Neural cell (in vitro differentiated cells): ENCODE data around the gene TGFBR2. TPM values are rescaled to one million over a fixed set of nuclear protein-coding genes. Genes with fewer than 3 reads are reported as not detected.

Experiments
- H2AFZ ChIP-seq: fragments of 200-600, 300-800 bp; sonication (generic), shearing (Covaris generic); 2 replicates; pipeline ENCODE4 v1.6.0; 2014; ENCODE audit warnings: low read depth, mild to moderate bottlenecking, antibody characterized with exemption, low read length, moderate library complexity
- H3F3A ChIP-seq: fragments of 200-600 bp; shearing (Covaris generic); 2 replicates; pipeline ENCODE4 v1.6.1; 2016; ENCODE audit warnings: mild to moderate bottlenecking, moderate library complexity, mixed read lengths, antibody characterized with exemption, low read length; ENCODE audit not compliant: insufficient read depth, poor library complexity, severe bottlenecking
- H3K27ac ChIP-seq: fragments of 200-600, 300-800 bp; sonication (generic), shearing (Covaris generic); 2 replicates; pipeline ENCODE4 v1.5.1; 2014; ENCODE audit warnings: mild to moderate bottlenecking, low read length, moderate library complexity
- H3K27me3 ChIP-seq: fragments of 300-800, 200-600 bp; sonication (generic), shearing (Covaris generic); 2 replicates; pipeline ENCODE4 v1.6.0; 2014; ENCODE audit warnings: mild to moderate bottlenecking, low read depth, low read length, moderate library complexity; ENCODE audit not compliant: insufficient read depth
- H3K36me3 ChIP-seq: fragments of 300-800, 200-600 bp; sonication (generic), shearing (Covaris generic); 2 replicates; pipeline ENCODE4 v1.5.1; 2014; ENCODE audit warnings: mild to moderate bottlenecking, antibody characterized with exemption, low read length, moderate library complexity; ENCODE audit not compliant: insufficient read depth
- H3K4me2 ChIP-seq: fragments of 300-800, 200-600 bp; sonication (generic), shearing (Covaris generic); 2 replicates; pipeline ENCODE4 v1.6.0; 2014; ENCODE audit warnings: mild to moderate bottlenecking, low read length
- H3K4me3 ChIP-seq: fragments of 300-800, 200-600 bp; sonication (generic), shearing (Covaris generic); 2 replicates; pipeline ENCODE4 v1.5.1; 2014; ENCODE audit warnings: mild to moderate bottlenecking, low read length, moderate library complexity
- H3K79me2 ChIP-seq: fragments of 200-600 bp; shearing (Covaris generic); replicated peaks from 2 replicates; pipeline ENCODE4 v1.6.0; 2014; ENCODE audit warnings: mild to moderate bottlenecking, low read length, moderate library complexity; ENCODE audit not compliant: insufficient read depth
- H3K9ac ChIP-seq: fragments of 300-800, 200-600 bp; sonication (generic), shearing (Covaris generic); 2 replicates; pipeline ENCODE4 v1.6.1; 2016; ENCODE audit warnings: mild to moderate bottlenecking, low read length, mixed read lengths
- H3K9me2 ChIP-seq: fragments of 200-600 bp; shearing (Covaris generic); 2 replicates; pipeline ENCODE4 v1.6.1; 2016; ENCODE audit warnings: mild to moderate bottlenecking, low read length, mixed read lengths; ENCODE audit not compliant: insufficient read depth
- H3K9me3 ChIP-seq: fragments of 200-600, 300-800 bp; sonication (generic), shearing (Covaris generic); 2 replicates; pipeline ENCODE4 v1.6.1; 2016; ENCODE audit warnings: mild to moderate bottlenecking, mixed run types, low read length, moderate library complexity, mixed read lengths
- H4K20me1 ChIP-seq: fragments of 200-600 bp; shearing (Covaris generic); 2 replicates; pipeline ENCODE4 v1.6.1; 2016; ENCODE audit warnings: mild to moderate bottlenecking, mixed run types; ENCODE audit not compliant: insufficient read depth
- CTCF ChIP-seq: fragments of 450-650 bp; IDR thresholded peaks from 2 replicates; pipeline ENCODE4 v1.5.1; 2014; ENCODE audit warnings: antibody characterized with exemption, mild to moderate bottlenecking, moderate library complexity; ENCODE audit not compliant: poor library complexity, severe bottlenecking
- EP300 ChIP-seq: fragments of 450-650 bp; conservative IDR thresholded peaks from 2 replicates; pipeline ENCODE4 v1.6.1; 2014; ENCODE audit warnings: antibody characterized with exemption, mild to moderate bottlenecking, moderate library complexity; ENCODE audit not compliant: poor library complexity, severe bottlenecking
- EZH2 ChIP-seq: fragments of 200-600, 300-800 bp; shearing (Covaris generic), sonication (generic); IDR thresholded peaks from 2 replicates; pipeline ENCODE4 v1.6.1; 2014; ENCODE audit warnings: antibody characterized with exemption, low read length, borderline replicate concordance, mild to moderate bottlenecking; ENCODE audit not compliant: insufficient read depth, poor library complexity, severe bottlenecking
- MXI1 ChIP-seq: fragments of 450-650 bp; conservative IDR thresholded peaks from 2 replicates; pipeline ENCODE4 v1.6.1; 2014; ENCODE audit warnings: antibody characterized with exemption, mild to moderate bottlenecking; ENCODE audit not compliant: poor library complexity, severe bottlenecking
- POLR2AphosphoS5 ChIP-seq: IDR thresholded peaks from 2 replicates; pipeline ENCODE4 v1.6.1; 2012
- RAD21 ChIP-seq: fragments of 450-650 bp; conservative IDR thresholded peaks from 2 replicates; pipeline ENCODE4 v1.6.1; 2014; ENCODE audit warnings: antibody characterized with exemption, mild to moderate bottlenecking, moderate library complexity
- SMC3 ChIP-seq: fragments of 450-650 bp; conservative IDR thresholded peaks from 2 replicates; pipeline ENCODE4 v1.6.1; 2014; ENCODE audit warnings: antibody characterized with exemption, mild to moderate bottlenecking, moderate library complexity; ENCODE audit not compliant: poor library complexity
- TAF1 ChIP-seq: IDR thresholded peaks from 2 replicates; pipeline ENCODE4 v1.6.1; 2012; ENCODE audit warnings: low read depth
- polyA plus RNA-seq: library from polyadenylated mRNA; depleted of rRNA; stranded (reverse); fragments of >200 nt; gene quantifications from 2 replicates; pipeline ENCODE4 v1.2.3, GENCODE V29; 2014
- TF ChIP-seq, protein P1 (sequence below): IDR thresholded peaks from 2 replicates; pipeline ENCODE4 v1.6.1; 2012; ENCODE audit warnings: borderline replicate concordance

Gene TGFBR2
- polyA plus RNA-seq, 1 donor from 2014 or later: not detected

DNA sequence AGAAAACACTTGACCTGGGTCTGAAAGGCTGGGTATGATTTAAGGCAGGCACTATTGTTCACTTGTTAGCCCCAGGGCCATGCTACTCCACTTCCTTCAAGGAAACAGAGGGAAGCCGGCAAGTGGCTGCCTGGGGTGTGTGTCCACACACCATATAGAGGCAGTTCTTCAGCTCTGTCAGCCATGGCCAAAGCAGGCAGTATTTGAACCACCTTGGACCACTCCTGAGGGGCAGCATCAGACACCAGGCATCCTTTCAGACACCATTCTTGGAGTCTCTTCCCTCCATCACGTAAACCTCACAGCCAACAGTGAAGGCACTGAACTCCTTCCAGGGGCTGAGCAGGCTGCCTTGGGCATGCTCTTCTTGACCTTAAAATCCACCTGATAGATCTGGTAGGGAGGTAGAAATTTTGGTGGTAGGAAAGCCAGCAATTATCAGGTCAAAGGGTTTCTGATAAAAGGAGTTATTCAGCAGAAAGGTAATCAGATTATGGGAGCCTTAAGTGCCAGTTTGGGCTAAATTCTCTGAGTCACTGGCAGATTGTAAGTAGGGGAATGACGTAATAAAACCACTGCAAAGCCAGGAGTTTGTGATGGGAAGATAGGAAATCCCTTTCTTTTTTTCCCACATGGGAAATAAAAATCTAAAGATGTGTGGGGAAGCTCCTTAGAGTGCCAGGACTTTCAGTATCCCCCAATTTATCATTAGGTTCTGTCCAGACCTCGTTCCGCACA lies 20.2 kb downstream of the TGFBR2 start:
- Histone ChIP-seq H2AFZ (no peak overlapping the region), H3K27me3 (no peaks in the 10 kb centered on the region), H3K9ac (no peak overlapping the region), H3K9me2 (no peaks in the 10 kb centered on the region), H3K4me3 (no peak overlapping the region), H3K9me3 (no peaks in the 10 kb centered on the region), H3K27ac (no peak overlapping the region), H3K36me3 (no peaks in the 10 kb centered on the region), H3K4me2 (no peak overlapping the region), H3K79me2 (no peaks in the 10 kb centered on the region), H4K20me1 (no peaks in the 10 kb centered on the region), H3F3A (no peaks in the 10 kb centered on the region)
- TF ChIP-seq, protein P1, sequence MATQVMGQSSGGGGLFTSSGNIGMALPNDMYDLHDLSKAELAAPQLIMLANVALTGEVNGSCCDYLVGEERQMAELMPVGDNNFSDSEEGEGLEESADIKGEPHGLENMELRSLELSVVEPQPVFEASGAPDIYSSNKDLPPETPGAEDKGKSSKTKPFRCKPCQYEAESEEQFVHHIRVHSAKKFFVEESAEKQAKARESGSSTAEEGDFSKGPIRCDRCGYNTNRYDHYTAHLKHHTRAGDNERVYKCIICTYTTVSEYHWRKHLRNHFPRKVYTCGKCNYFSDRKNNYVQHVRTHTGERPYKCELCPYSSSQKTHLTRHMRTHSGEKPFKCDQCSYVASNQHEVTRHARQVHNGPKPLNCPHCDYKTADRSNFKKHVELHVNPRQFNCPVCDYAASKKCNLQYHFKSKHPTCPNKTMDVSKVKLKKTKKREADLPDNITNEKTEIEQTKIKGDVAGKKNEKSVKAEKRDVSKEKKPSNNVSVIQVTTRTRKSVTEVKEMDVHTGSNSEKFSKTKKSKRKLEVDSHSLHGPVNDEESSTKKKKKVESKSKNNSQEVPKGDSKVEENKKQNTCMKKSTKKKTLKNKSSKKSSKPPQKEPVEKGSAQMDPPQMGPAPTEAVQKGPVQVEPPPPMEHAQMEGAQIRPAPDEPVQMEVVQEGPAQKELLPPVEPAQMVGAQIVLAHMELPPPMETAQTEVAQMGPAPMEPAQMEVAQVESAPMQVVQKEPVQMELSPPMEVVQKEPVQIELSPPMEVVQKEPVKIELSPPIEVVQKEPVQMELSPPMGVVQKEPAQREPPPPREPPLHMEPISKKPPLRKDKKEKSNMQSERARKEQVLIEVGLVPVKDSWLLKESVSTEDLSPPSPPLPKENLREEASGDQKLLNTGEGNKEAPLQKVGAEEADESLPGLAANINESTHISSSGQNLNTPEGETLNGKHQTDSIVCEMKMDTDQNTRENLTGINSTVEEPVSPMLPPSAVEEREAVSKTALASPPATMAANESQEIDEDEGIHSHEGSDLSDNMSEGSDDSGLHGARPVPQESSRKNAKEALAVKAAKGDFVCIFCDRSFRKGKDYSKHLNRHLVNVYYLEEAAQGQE: no peak
- TF ChIP-seq MXI1 (no peak), EP300 (no peak), CTCF (no peak), RAD21 (no peak), POLR2AphosphoS5 (no peak), SMC3 (no peak), TAF1 (no peak), EZH2 (no peak)

- Histone ChIP-seq H3F3A (no peaks in the 10 kb centered on the region), H3K27ac (no peak overlapping the region), H4K20me1 (no peaks in the 10 kb centered on the region), H3K9me3 (no peaks in the 10 kb centered on the region), H3K79me2 (no peaks in the 10 kb centered on the region), H3K9me2 (no peaks in the 10 kb centered on the region), H3K4me2 (no peak overlapping the region), H3K27me3 (no peaks in the 10 kb centered on the region), H2AFZ (no peak overlapping the region), H3K9ac (no peak overlapping the region), H3K4me3 (no peak overlapping the region), H3K36me3 (no peaks in the 10 kb centered on the region)
- TF ChIP-seq POLR2AphosphoS5 (no peak), EZH2 (no peak), TAF1 (no peak)
Measured at GRCh38 chr3:30628205-30628900, 22.0 kb downstream of the TGFBR2 start.
